Measurements from ENCODE around the gene CPAMD8. TPM values are rescaled to one million over a fixed set of nuclear protein-coding genes. Genes with fewer than 3 reads are reported as not detected.
A peak's percentile ranks its signal among the peaks of the same experiment; 100 is the strongest.
"Not testable (repeated sequence)": the region's sequence is repeated elsewhere in the genome, so short reads cannot be mapped to it uniquely, and the experiment has no call there.

The CPAMD8 gene
- total and polyA plus RNA-seq, 5 experiments from 2014 or later: 0.89 to 7.5 (median 2.1) TPM

DNA sequence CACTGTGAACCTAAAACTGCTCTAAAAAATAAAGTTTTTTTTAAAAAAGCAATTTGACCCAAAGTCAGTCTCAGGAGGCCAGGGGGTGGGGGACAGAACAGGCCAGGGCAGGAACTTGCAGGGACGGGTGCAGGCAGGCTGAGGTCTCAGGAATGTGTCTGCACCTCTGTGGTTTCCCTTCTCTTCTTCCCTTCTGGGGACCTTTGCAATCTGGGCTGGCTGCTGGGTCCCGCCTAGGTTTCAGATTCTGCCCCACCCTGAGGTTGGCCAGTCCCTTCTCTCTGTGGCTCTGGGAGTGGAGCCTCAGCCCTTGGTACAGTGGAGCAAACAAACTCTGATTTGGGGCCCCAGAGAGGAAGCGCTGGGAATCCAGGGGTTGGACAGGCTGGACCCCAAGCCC lies 143.1 kb downstream of the CPAMD8 start:
- DNase-seq (no peak), ATAC-seq (no peak)
- Mint-ChIP-seq H3K4me3 (no peak overlapping the region), H3K9me3 (peaks cover 3 to 36% (median 18%) of the 10 kb centered on the region in 9 donors), H3K36me3 (peaks cover 18 to 35% (median 29%) of the 10 kb centered on the region in 3 donors), H3K27ac (peak overlapping the region in 1 of 10 donors; percentile 25), H3K4me1 (peaks cover 1 to 3% (median 2%) of the 10 kb centered on the region in 4 donors), H3K27me3 (peaks cover 0 to 18% (median 3%) of the 10 kb centered on the region in 5 donors)
- POLR2A ChIA-PET: no interaction called here

DNA sequence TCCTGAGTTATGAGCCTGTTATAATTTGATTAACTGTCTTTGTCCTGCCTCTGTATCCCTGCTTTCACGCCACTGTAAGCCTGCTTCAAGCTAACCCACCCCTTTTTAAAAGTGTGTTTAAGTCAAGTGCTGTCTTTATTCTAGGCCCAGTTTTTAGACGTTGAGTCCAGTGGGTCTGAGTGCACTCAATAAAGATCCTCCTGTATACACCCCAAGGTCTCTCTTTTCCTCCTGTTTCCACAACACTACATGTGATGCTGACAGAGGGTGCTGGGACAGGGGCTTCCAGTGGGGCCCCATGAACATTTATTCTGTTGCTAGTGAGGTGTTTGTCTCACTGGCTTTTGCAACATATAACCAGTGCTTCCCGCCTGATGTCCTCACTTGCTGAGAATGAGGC lies 144.5 kb downstream of the CPAMD8 start:
- peaks cover 3 to 36% (median 18%) of the 10 kb centered on the region in 9 donors for H3K9me3 Mint-ChIP-seq
- no peak for ATAC-seq
- POLR2A ChIA-PET: no interaction called here
- H3K36me3 Mint-ChIP-seq: peaks cover 18 to 39% (median 38%) of the 10 kb centered on the region in 3 donors
- H3K27me3 Mint-ChIP-seq: peaks cover 0 to 8% (median 2%) of the 10 kb centered on the region in 5 donors
- H3K27ac Mint-ChIP-seq: no peak overlapping the region
- peaks cover 0 to 2% (median 0%) of the 10 kb centered on the region in 4 donors for H3K4me1 Mint-ChIP-seq
- no peak overlapping the region for H3K4me3 Mint-ChIP-seq
- no peak for DNase-seq

DNA sequence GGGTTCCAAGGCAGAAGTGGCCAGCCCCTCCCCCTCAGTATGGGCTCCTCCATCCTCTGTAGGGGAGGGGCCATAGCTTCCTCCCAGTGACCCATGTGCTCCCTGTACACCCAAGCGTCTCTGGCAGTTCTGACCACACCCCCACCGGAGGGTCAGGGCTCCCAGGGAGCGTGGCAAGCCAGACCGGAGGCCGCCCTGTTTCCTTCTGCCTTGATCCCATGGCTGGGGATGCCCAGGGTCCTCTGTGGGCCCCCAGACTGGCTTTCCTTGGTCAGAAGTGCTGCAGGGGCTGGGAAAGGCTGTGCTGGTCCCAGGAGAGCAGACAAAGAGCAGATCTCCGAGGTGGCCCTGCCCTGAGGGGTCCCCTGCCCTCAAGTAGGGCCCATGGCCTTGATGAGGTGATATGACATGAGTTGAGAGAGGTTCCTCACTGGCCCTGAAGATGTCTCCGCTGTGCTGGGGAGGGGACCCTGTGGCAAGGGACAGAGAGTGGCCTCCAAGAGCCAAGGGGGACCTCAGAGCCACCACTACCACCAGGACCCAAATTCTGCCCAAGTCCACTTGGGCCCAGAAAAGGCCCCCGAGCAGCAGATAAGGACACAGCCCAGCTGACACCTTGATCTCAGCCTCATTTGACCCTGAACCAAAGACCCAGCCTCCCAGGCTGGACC lies 145.6 kb downstream of the CPAMD8 start:
- Mint-ChIP-seq H3K27me3 (peaks cover 0 to 6% (median 2%) of the 10 kb centered on the region in 5 donors), H3K9me3 (peaks cover 3 to 36% (median 18%) of the 10 kb centered on the region in 9 donors), H3K4me3 (peak overlapping the region in 1 of 10 donors; percentile 4), H3K4me1 (peaks cover 1 to 4% (median 1%) of the 10 kb centered on the region in 4 donors), H3K36me3 (peaks cover 18 to 46% (median 38%) of the 10 kb centered on the region in 3 donors), H3K27ac (no peak overlapping the region)
- no peak for DNase-seq
- no peak for ATAC-seq
- POLR2A ChIA-PET: no interaction called here

DNA sequence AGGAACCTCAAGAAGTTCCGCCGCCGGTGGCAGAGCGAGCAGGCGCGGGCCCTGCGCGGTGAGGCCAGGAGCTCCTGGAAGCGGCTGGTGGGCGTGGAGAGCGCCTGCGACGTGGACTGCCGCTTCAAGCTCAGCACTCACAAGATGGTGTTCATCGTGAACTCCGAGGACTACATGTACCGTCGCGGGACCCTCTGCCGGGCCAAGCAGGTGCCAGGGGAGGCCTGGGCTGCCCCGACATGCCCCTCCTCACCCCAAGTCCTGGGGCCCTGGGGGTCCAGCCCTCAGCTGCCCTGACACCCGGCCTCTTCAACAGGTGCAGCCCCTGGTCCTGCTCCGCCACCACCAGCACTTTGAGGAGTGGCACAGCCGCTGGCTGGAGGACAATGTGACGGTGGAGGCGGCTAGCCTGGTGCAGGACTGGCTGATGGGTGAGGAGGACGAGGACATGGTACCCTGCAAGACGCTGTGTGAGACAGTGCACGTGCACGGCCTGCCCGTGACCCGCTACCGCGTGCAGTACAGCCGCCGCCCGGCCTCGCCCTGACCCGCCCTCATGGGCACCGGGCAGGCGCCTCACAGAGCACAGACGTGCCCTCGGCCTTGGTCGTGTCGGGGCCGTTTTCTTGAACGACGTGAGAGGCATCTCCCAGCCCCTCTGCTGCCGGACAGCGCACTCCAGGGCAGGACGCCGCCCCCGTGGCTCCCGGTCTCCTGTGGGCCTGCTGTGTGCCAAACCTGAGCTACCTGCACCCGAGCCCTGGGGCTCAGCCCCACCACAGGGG lies 148.2 kb downstream of the CPAMD8 start:
- H3K27me3 Mint-ChIP-seq: peaks cover 0 to 4% (median 2%) of the 10 kb centered on the region in 5 donors
- peaks cover 14 to 23% (median 18%) of the 10 kb centered on the region in 4 donors for H3K4me1 Mint-ChIP-seq
- H3K27ac Mint-ChIP-seq: peak overlapping the region in 1 of 10 donors; percentile 16
- DNase-seq (no peak), ATAC-seq (no peak)
- H3K9me3 Mint-ChIP-seq: peaks cover 3 to 30% (median 18%) of the 10 kb centered on the region in 9 donors
- H3K4me3 Mint-ChIP-seq: no peak overlapping the region
- POLR2A ChIA-PET: no interaction called here
- H3K36me3 Mint-ChIP-seq: peaks cover 18 to 59% (median 40%) of the 10 kb centered on the region in 3 donors

DNA sequence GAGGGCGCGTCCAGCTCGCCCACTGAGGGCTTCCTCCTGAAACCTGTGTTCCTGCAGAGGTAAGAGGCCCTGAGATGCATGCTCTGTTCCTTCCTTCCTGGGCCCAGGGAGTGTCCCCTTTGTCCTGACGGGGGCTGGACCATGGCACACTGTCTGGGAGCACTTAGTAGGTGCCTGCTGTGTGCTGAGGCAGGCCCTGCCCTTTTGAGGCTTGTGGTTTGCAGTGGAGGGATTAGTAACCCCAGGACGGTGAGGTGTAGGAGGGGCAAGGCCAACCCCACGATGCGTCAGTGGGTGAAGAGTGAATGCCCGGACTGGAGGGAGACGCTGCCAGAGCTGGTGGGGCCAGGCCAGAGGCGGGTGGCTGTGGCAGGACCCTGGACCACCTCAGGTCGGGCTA lies 149.0 kb downstream of the CPAMD8 start:
- peak overlapping the region in 3 of 10 donors; percentile 16 to 74 (median 29) for H3K27ac Mint-ChIP-seq
- no peak for ATAC-seq

DNA sequence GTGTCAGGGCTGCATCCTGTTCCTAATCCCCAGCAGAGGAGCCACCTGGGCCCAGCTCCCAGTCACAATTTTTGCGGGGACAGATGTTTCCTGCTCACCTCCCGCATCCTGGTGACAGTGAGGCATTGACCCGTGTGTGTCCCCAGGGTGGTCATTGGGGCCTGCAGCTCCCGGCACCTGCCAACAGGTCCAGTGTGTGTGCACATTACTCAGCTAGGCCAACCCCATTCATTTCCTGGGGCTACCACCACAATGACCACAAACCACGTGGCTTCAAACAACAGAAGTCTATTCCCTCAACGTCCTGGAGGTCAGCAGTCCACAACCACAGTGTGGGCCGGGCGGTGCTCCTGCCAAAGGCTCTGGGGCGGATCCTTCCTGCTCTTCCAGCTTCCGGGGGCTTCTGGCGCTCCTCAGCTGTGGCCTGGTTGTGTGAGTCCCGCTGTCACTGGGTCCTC lies 149.7 kb downstream of the CPAMD8 start:
- Mint-ChIP-seq H3K9me3 (peaks cover 0 to 15% (median 3%) of the 10 kb centered on the region in 9 donors), H3K4me3 (no peak overlapping the region), H3K27ac (peak overlapping the region in 3 of 10 donors; percentile 53 to 78 (median 67)), H3K36me3 (peaks cover 6 to 63% (median 31%) of the 10 kb centered on the region in 3 donors), H3K4me1 (peaks cover 14 to 23% (median 18%) of the 10 kb centered on the region in 4 donors), H3K27me3 (no peaks in the 10 kb centered on the region)
- POLR2A ChIA-PET: no interaction called here
- ATAC-seq (no peak), DNase-seq (no peak)

More for the DNA sequence above, 149.0 kb downstream of the CPAMD8 start:
- H3K36me3 Mint-ChIP-seq: peaks cover 13 to 58% (median 34%) of the 10 kb centered on the region in 3 donors
- POLR2A ChIA-PET: no interaction called here
- H3K4me3 Mint-ChIP-seq: no peak overlapping the region
- DNase-seq: no peak
- H3K4me1 Mint-ChIP-seq: peaks cover 14 to 23% (median 18%) of the 10 kb centered on the region in 4 donors
- H3K9me3 Mint-ChIP-seq: peaks cover 3 to 22% (median 10%) of the 10 kb centered on the region in 9 donors
- H3K27me3 Mint-ChIP-seq: no peaks in the 10 kb centered on the region

DNA sequence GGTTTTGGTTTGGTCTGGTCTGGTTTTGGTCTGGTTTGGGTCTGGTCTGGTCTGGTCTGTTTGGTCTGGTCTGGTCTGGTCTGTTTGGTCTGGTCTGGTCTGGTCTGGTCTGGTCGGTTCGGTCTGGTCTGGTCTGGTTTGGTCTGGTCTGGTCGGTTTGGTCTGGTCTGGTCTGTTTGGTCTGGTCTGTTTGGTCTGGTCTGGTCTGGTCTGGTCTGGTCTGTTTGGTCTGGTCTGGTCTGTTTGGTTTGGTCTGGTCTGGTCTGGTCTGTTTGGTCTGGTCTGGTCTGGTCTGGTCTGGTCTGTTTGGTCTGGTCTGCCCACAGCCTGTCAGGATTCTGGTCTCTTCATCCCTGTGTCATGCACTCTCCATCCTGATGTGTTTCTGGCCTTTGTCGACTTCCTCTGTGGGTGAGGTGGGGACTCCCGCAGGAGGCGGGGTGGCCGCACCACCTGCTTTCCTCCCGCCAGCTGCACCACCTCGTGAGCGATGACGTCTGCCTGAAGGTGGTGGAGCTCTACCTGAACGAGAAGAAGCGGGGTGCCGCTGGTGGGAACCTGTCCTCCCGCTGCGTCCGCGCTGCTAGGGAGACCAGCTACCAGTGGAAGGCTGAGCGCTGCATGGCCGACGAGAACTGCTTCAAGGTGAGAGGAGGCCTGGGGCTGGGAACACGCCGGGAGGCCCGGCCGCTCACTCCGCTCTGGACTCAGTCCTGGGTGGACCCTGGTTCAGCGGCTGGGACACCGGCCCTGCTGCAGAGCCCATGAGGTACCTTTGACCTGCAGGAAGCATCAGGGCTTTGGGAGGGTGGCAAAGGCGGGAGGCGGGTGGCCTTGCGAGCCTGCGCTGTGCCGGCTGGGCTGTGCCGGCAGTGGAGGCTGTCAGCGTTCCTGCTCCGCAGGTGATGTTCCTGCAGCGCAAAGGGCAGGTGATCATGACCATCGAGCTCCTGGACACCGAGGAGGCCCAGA lies 150.7 kb downstream of the CPAMD8 start:
- Mint-ChIP-seq H3K9me3 (peaks cover 0 to 6% (median 0%) of the 10 kb centered on the region in 9 donors), H3K4me3 (peak overlapping the region in 1 of 10 donors; percentile 30), H3K36me3 (peaks cover 4 to 67% (median 29%) of the 10 kb centered on the region in 3 donors), H3K4me1 (peaks cover 14 to 23% (median 18%) of the 10 kb centered on the region in 4 donors), H3K27me3 (no peaks in the 10 kb centered on the region), H3K27ac (peak overlapping the region in 5 of 10 donors; percentile 40 to 94 (median 67))
- ATAC-seq: peak in 1 of 2 donors; percentile 53
- DNase-seq: peak in 4 of 10 donors; percentile 7 to 32 (median 16)
- POLR2A ChIA-PET: no interaction called here

DNA sequence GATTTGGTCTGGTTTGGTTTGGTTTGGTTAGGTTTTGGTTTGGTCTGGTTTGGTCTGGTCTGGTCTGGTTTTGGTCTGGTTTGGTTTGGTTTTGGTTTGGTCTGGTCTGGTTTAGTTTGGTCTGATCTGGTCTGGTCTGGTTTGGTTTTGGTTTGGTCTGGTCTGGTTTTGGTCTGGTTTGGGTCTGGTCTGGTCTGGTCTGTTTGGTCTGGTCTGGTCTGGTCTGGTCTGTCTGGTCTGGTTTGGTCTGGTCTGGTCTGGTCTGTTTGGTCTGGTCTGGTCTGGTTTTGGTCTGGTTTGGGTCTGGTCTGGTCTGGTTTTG lies 151.7 kb downstream of the CPAMD8 start:
- ATAC-seq, H3K4me3 Mint-ChIP-seq, H3K9me3 Mint-ChIP-seq, POLR2A ChIA-PET, H3K27me3 Mint-ChIP-seq, DNase-seq: not testable (repeated sequence)
- peaks cover 0 to 67% (median 21%) of the 10 kb centered on the region in 3 donors for H3K36me3 Mint-ChIP-seq
- peaks cover 14 to 23% (median 18%) of the 10 kb centered on the region in 4 donors for H3K4me1 Mint-ChIP-seq
- H3K27ac Mint-ChIP-seq: peak overlapping the region; percentile 64 to 94 (median 86)

DNA sequence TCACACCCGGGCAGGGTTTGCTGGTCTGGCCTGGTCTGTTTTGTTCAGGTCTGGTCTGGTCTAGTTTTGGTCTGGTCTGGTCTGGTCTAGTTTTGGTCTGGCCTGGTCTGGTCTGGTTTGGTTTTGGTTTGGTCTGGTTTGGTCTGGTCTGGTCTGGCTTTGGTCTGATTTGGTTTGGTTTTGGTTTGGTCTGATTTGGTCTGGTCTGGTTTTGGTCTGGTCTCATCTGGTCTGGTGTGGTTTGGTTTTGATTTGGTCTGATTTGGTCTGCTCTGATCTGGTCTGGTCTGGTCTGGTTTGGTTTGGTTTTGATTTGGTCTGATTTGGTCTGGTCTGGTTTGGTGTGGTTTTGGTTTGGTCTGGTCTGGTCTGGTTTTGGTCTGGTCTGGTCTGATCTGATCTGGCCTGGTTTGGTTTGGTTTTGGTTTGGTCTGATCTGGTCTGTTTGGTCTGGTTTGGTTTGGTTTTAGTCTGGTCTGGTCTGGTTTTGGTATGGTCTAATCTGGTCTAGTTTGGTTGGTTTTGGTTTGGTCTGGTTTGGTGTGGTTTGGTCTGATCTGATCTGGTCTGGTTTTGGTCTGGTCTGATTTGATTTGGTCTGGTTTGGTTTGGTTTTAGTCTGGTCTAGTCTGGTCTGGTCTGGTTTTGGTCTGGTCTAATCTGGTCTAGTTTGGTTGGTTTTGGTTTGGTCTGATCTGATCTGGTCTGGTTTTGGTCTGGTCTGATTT lies 152.2 kb downstream of the CPAMD8 start:
- Mint-ChIP-seq H3K4me3 (peak overlapping the region in 2 of 10 donors; percentile 20 to 24), H3K9me3 (peaks cover 0 to 2% (median 0%) of the 10 kb centered on the region in 9 donors), H3K27me3 (no peaks in the 10 kb centered on the region), H3K4me1 (peaks cover 14 to 23% (median 18%) of the 10 kb centered on the region in 4 donors), H3K27ac (peak overlapping the region; percentile 64 to 94 (median 86)), H3K36me3 (peaks cover 0 to 62% (median 18%) of the 10 kb centered on the region in 3 donors)
- no peak for ATAC-seq
- DNase-seq: peak in 1 of 10 donors; percentile 5
- POLR2A ChIA-PET: no interaction called here

DNA sequence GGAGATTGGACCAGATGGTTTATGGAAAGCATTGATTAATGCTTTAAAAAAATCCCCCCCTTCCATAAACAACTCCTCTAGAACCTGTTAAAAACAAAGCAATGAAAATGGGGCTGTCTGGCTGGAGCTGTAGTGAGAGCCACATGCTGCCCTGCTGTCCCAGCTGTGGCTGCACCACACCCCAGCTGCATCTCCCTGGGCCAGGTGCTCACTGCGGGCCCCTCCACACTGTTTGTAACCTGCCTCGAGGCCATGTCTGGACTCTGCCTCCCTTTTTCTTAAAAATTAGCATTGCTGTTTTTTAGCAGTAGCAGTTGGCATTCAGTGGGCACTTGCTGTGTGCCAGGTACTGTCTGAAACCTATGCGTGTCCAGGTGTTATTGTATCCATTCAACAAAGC lies 153.0 kb downstream of the CPAMD8 start:
- Mint-ChIP-seq H3K27ac (peak overlapping the region in 8 of 10 donors; percentile 24 to 94 (median 84)), H3K36me3 (peaks cover 0 to 58% (median 13%) of the 10 kb centered on the region in 3 donors), H3K4me3 (peak overlapping the region in 1 of 10 donors; percentile 6), H3K9me3 (no peaks in the 10 kb centered on the region), H3K27me3 (no peaks in the 10 kb centered on the region), H3K4me1 (peaks cover 14 to 23% (median 18%) of the 10 kb centered on the region in 4 donors)
- POLR2A ChIA-PET: no interaction called here
- ATAC-seq (no peak), DNase-seq (no peak)

DNA sequence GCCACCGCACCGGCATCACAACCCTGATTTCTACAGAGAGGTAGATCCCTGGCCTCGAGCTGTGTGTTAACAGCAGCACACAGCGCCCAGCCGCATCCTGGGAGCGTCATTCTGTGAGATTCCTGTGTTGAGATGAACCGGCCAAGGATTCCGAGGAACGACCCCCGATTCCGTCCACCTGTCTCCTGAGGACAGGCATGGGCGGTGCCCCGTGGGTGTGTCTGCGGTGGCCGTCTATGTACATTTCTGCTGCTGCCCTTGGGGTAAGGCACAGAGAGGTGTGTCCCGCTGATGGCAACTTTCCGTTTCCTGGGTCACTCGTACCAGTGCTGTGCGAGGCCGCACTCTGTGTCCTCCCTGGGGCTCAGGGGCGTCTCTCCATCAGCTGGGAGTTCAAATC lies 153.9 kb downstream of the CPAMD8 start:
- Mint-ChIP-seq H3K4me1 (peaks cover 14 to 23% (median 19%) of the 10 kb centered on the region in 4 donors), H3K4me3 (no peak overlapping the region), H3K9me3 (no peaks in the 10 kb centered on the region), H3K27ac (peak overlapping the region in 1 of 10 donors; percentile 51), H3K27me3 (no peaks in the 10 kb centered on the region), H3K36me3 (peaks cover 0 to 58% (median 13%) of the 10 kb centered on the region in 3 donors)
- no peak for ATAC-seq
- POLR2A ChIA-PET: no interaction called here
- DNase-seq: no peak

Measured in naive thymus-derived CD8-positive, alpha-beta T cell (primary cell).